ENCODE data around the gene ATP6V0A4.

ATP6V0A4 gene

DNA sequence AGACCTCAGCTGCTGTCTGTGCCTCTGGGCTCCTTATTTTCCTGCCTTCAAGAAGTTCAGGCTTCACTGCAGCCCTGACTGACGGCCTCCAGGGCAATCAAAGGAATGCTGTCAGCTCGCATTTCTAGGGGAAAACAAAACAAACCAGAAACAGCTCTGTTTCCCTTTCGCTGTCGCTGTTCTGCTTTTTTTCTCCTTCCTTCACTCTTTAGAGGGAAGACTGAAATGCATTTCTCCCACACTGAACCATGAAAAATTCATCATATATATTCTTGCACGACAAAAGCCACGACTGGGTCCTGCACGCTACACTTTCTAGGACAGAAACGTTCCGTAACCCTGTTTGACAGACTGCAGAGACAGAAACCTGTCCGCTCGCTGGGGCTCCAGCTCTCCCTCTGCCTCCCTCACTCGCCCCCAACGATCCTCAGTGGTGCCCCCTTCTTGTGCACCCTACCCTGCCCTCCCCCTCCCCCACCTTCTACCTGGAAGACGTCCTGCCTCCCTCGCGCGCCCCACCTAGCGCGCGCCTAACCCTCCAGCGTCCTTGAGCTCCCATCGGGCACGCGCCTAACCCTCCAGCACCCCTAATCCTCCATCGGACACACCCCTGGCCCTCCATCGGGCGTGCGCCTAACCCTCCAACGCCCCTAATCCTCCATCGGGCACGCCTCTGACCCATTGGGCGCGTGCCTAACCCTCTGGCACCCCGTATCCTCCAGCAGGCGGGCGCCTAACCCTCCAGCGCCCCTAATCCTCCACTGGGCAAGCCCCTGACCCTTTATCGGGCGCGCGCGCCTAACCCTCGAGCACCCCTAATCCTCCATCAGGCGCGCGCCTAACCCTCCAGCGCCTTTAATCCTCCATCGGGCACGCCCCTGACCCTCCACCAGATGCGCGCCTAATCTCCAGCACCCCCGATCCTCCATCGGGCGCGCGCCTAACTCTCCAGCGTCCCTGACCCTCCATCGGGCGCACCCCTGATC lies 134.0 kb downstream of the ATP6V0A4 start:
- no peak for DNase-seq (ENCODE audit: low read depth in 1 of 2, low spot score in 1 of 2)

DNA sequence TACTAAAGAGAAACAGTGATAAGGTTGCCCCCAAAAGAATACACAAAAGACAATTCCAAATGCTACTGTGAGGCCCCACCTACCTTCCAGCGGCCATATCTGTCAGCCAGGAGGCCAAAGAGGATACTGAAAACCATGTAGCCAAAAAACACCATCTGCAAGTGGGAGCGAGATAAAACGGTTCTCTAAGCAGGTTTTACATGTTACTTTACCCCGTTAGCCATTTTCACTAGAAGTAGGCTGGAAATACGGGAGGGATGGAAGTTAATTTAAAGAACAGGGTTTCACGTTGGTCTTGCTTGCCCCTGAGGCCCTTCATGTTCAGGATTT lies 135.0 kb downstream of the ATP6V0A4 start:
- no peak for DNase-seq (ENCODE audit: low read depth in 1 of 2, low spot score in 1 of 2)

DNA sequence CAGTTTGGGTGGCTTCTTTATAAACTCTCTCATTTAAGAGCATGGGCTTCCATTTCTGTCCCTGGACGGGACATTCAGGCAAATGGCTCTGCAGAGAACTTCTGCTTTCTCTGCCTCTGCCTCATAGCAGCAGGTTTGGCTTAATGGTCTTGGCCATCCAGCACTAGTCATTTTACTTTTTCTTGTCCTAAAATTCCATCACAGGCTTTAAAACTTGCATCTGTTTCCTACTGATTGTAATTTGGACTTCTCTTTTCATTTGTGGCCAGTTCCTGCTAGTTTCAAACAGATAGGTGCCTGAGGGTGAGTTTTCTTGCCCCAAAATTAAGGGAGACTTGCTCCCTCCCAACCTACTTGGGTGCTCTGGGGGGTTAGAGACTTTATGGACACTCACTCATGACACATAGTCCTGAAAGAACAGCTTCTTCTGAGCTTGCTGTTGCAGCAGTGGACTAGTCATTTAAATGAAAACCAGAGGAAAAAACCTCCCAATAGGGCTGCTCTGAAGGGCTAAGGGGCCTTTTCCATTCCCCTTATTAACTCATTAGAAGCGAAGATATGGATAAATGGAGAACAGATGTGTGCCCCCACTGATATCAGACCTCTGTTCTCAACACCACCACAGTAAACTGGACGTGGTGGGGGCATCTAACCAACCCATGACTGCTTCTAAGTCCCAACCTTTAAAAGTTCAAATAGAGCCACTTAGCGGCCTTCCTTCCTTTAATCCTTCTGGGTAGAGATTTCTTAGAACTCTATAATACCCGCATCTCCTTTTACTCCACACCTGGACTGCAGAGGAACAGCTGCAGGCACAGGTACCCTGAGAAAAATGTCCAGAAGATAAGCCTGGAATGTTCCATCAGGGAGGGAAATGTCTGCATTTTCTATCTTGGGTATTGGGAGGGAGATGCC lies 135.7 kb downstream of the ATP6V0A4 start:
- no peak for DNase-seq (ENCODE audit: low read depth in 1 of 2, low spot score in 1 of 2)

DNA sequence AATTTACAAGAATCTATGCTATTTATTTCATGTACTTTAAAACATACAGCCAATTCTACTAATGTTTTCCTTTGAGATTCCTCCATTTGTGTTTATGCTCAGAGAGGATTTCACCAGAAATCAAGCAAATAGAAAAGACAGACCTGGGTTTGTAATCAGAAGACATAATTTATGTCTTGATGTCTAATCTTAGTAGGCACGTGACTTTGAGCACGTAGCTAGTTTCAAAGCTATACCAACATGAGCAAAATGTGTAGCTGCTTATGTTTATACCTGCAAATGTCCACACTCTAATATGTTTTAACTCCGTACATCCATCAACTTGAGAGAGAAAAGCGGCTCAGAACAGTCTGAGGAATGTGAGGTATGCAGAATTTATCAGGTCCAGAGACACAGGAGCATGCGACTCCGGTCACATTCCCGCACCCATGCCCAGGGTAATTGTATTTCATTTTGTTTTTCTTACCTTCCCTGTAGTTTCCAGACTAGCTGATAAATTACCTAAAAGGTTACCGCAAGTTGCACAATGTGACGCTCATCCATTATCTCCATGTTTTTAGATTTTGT lies 136.8 kb downstream of the ATP6V0A4 start:
- no peak for DNase-seq (ENCODE audit: low read depth in 1 of 2, low spot score in 1 of 2)

DNA sequence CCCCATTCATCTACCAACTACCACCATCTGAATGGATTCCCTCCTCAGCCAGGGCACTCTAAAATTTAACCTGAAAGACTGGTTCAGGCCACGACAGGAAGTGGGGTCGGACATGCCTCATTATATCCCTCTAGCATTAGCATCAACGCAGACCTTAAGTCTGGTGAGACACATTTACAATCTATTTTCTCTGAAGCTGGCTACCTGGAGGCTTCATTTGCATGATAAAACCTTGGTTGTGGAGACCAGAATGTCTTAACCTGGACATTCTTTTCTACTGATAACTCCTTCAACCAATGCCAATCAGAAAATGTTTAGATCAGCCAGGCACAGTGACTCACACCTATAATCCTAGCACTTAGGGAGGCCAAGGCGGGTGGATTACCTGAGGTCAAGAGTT lies 139.1 kb downstream of the ATP6V0A4 start:
- no peak for DNase-seq (ENCODE audit: low read depth in 1 of 2, low spot score in 1 of 2)

DNA sequence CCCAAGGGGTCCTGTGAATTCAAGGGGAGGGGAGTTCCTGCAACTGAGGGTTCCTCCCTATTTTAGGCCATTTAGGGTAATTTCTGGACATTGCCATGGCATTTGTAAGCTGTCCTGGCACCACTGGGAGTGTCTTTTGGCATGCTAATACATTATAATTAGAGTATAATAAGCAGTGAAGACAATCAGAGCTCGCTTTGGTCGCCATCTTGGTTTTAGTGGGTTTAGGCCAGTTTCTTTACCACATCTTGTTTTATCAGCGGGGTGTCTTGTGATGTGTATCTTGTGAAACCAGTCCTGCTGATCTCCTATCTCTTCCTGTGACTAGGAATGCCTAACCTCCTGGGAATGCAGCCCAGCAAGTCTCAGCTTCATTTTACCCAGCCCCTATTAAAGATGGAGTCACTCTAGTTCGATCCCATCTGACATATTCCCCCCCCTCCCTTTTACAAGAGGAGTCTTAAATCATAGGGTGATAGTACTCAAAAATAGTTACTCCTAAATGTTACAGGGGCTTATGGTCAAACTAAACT lies 140.1 kb downstream of the ATP6V0A4 start:
- DNase-seq (ENCODE audit: low read depth in 1 of 2, low spot score in 1 of 2) = no peak

DNA sequence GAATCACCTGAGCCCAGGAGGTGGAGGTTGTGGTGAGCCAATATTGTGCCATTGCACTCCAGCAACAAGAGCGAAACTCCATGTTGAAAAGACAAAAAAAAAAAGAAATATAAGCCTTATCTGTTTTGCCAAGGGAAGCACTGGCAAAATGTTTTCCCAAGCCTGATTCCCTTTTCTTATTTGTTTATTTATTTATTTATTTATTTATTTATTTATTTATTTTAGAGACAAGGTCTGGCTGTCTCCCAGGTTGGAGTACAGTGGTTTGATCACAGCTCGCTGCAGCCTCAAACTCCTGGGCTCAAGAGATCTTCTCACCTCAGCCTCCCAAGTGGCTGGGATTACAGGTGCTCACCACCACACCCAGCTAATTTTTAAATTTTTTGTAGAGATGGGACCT lies 141.0 kb downstream of the ATP6V0A4 start:
- no peak for DNase-seq (ENCODE audit: low read depth in 1 of 2, low spot score in 1 of 2)

Data from activated CD4-positive, alpha-beta T cell treated with anti-CD3 and anti-CD28 coated beads, Interleukin-2, amount 50 U/mL, for 24 hours (primary cell).